HG03521 (cell line): ENCODE measurements around the gene SEMA6D.

Source experiments
- ATAC-seq: cut with Tn5 transposase; IDR thresholded peaks from one replicate; pipeline ENCODE4 v1.9.1; 2021; ENCODE audit warnings: mild to moderate bottlenecking, moderate library complexity; ENCODE audit not compliant: unreplicated experiment

SEMA6D gene, protein sequence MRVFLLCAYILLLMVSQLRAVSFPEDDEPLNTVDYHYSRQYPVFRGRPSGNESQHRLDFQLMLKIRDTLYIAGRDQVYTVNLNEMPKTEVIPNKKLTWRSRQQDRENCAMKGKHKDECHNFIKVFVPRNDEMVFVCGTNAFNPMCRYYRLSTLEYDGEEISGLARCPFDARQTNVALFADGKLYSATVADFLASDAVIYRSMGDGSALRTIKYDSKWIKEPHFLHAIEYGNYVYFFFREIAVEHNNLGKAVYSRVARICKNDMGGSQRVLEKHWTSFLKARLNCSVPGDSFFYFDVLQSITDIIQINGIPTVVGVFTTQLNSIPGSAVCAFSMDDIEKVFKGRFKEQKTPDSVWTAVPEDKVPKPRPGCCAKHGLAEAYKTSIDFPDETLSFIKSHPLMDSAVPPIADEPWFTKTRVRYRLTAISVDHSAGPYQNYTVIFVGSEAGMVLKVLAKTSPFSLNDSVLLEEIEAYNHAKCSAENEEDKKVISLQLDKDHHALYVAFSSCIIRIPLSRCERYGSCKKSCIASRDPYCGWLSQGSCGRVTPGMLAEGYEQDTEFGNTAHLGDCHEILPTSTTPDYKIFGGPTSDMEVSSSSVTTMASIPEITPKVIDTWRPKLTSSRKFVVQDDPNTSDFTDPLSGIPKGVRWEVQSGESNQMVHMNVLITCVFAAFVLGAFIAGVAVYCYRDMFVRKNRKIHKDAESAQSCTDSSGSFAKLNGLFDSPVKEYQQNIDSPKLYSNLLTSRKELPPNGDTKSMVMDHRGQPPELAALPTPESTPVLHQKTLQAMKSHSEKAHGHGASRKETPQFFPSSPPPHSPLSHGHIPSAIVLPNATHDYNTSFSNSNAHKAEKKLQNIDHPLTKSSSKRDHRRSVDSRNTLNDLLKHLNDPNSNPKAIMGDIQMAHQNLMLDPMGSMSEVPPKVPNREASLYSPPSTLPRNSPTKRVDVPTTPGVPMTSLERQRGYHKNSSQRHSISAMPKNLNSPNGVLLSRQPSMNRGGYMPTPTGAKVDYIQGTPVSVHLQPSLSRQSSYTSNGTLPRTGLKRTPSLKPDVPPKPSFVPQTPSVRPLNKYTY

DNA sequence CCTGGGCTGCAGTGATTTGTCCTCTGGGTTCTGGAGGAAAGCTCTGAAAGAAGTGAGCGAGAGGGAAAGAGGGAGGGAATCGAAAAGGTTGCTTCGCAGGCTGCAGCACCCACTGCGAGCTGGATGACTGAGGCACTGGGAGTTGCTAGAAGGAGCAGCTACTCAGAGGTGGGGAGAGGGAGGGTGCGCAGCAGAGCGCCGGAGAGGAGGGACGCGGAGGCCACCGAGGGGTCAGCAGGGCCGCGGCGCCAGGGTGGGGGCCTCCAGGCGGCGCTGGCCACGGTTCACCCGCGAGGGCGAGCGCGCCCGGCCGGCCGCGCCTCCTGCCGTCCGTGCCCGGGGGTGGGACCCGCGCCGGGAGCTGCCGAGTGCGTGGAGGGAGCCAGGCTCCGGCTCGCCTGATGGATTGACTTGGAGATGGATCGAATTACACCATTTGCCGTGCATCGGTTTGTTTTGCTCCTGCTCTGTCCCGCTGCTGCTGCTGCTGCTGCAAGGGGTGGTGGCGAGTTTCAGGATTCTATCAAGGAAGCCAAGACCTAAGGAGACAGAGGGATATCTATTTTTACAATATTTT is at the start of gene SEMA6D:
Gene SEMA6D (plus strand): TSS at position 470 of the 577 bp plus-strand sequence. CDS start 42,294 bp downstream, outside the sequence.
- no peak for ATAC-seq

DNA sequence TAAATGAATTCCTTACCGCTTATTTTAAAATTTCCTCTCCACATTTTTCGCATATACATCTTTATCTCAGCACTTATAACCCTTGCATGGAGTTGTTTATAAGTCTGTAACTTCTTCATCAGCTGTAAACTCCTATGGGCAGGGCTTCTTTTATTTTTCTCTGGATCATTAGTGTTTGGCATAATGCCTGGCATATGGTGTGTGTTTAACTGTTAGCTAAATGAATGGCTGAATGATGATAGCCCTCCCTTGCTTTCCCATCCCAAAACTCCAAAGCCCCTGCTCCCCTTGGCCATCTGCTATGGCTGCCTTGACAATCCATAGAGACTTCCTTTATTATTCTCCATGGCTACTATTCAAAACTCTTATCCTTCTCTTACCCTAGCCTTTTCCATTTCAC is 48.1 kb upstream of the SEMA6D start:
- no peak for ATAC-seq

DNA sequence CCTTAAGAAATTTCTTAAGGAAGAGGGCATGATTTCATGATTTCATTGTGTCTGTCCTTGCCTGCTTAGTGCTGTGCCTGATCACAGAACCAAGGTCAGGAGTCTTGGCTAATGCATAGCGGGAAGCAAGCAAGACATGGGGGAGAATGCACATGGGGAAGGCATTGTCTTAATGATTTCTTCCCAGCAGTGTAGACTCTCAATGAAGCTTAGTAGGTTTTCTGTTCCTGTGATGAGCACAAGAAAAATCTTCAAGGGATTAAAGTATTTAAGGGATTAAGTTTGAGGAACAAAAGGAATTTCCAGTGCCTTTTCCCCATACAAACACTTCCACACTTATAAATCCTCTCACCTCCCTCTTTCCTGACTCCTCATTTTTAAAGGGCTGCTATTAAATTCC is 46.9 kb upstream of the SEMA6D start:
- no peak for ATAC-seq

DNA sequence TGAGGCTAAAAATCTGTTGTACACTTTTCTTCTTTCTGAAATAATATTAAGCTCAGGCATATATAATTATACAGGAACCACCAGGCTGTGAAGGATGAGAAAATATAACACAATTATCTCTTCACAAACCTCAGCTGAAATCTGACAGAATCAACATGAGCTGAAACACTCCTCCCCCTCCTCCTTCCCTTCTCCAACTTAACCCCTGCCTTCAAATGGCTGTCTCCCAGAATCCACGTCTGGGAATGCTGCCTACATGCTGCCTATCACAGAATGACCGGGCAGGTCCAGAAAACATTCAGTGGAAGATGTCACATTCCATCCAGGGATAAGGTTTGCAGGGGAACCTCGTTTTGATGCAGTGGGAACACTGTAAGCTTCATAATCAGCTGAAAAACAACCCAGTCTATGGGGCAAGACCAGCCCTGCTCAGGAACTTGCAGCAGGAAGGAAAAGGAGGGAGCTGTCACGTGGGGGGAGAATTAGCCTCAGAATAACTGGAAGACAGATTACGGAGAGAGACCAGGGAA is 44.0 kb upstream of the SEMA6D start:
- no peak for ATAC-seq

DNA sequence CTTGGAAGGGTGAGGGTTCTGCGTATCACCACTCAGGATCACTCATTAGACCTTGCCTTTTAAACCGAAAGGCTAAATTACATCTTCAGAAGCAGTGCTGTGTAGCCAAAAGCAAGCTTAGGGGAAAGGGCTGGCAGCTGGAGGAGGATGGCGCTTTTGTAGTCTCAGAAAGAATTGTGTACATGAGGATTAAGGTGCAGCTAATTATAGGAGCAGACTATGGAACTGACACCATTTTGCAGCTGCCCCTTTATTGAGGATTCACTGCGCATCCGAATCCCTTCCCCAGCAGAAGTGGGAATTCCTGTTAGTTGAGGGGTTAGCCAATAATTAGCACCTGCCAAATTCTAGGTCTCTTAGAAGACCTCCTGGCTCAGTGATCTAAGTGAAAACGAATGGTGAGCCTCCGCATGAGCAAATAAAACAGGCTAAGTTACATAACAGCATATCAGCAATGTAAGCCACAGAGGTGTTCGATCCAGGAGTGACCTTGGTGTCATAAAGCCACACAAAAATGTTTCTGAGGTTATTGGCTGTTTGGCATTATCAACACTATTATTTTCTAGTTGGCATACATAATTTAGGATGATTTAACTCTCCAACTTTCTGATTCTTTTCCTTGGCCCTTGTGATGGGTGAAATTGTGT is 42.6 kb upstream of the SEMA6D start:
- ATAC-seq = no peak

DNA sequence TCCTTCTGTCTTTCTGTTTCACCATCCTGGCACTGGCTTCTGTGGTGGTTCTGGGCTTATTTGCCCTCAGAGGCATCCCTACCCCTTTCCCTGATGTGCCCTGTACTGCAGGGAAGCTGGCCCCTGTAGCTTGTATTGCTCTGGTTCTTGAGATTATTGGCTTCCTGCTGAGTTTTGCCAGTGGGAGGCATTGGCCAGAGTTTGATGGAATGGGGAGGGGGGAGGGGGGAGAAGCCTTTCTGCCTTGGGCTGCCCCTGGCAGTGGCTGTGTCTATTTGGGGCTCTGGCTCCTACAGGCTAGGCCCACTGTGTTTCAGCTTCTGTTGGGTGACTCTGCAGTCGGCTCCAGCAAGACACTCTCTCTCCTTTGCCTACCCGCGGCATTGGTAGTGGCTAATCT is 41.6 kb upstream of the SEMA6D start:
- ATAC-seq = no peak

DNA sequence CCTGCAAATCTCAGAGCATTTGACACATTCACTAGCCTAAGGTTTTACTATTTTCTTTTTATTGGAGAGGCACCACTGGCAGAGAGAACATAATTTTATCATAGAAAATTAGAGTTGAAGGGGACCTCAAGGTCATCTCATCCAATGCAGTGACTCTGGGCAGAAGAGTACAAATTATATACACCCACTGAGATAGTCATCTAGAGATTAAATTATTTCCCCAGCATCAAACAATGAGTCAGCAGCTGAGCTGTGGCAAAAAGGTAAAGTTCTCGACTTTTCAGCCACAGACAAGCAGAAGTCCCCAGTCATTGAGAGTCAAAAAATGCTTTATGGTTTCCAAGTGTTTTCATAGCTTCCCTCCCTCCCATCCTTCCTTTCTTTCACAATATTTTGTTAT is 39.3 kb upstream of the SEMA6D start:
- no peak for ATAC-seq

DNA sequence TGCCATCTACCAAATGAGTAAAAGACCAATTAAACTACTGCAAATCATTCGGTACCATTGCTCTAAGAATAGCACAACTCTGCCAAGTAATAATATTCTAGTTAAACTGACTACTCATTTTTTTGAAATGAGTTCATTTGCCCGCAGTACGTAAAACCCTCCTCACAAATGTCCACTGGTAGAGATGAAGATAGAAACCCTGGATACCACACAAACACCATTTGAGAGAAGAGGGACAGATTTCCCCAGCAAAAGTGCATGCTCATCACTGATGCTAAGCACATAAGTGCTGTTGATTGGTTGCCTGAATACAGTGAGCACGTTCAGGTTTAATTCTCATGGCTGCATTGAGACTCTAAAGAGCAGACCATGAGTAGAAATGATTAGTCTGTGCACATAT is 34.6 kb upstream of the SEMA6D start:
- ATAC-seq = no peak

DNA sequence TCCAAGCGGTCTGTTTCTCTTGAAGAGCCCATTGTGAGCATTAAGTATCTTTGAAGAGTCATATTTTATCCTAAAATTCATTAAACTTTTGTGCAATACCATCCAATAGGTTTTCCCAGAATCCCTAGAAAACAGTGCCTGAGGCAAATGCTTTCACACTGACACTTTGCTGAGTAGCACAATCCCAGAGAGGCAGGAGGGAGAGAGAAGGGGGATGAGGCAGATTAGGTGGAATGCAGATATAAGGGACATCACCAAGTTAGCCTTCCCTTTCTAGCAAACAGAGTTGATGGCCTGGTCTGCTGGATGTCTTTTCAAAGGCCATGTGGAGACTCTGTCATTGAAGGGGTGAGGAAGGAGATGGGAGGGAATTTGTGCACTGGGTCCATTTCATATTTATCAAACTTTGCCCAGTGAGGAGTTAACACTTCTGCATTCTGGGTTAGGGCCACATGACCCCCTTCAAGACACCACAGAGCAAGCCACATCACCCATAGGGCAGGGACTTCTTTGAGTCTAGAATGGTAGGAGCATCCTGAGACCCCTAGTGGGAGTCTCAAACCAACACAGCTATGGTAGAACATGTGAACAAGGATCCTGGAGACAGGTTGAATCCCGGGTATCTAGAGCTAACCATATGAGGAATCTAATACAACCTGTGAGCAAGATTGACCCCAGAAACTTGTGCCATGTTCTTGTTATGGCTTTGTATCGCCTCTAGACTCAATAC is 32.0 kb upstream of the SEMA6D start:
- ATAC-seq = no peak

DNA sequence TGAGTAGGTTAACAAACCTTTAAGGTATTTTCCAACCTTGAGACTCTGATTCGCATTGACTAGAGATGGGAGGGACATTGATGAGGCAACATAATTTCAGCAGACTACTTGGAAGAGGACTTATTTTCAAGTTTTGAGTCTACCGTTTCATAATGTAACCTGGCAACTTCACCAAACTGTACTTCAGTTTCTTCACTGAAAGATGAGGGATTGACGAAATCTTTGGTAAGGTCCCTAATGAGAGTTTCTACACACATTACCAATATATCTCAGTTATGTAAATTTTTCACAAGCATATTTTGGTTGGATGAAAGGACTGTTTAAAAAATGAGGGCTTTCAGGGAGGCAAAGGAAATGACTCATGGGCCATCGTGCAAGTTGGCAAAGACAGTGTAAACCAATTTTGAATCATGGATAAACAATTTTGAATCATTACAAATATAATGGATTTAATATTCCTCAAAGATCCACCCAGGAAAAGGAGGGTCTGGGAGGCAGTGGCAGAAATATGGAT is 28.7 kb upstream of the SEMA6D start:
- no peak for ATAC-seq

DNA sequence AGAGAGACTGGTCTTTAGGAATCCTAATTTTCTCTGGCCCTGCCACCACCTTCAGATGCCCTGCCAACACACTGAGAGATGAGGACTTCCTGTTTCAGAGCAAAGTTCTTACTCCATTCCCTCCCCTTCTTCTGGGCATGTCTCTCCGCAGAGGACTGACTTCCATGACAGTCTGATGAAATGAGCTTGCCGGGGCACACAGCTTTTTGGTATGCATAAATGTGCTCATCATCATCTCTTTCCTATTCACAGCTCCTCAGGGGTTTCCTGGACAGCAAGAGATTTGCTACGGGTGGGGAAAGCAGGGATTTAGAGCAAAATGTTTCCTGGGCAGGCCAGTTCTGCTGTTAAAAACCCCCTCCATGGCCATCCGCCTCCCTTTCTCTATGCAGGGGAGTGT is 27.6 kb upstream of the SEMA6D start:
- ATAC-seq = no peak

DNA sequence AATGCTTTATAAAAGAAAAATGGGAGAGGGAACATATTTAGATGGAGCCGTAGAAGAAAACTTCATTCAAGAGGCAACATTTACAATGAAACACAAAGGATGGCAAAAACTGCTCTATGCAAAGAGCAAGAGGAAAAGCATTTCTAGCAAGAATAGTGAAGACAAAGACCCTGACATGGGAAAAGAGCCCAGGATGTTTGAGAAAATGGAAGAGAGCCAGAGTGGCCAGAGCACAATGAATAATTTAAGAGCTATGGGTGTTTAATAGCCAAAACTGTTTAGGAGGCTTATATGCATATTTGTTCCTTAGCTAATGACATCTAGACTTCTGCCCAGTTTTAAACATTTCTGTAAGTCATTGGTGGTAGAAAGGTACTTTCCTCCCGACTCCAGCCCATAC is 25.4 kb upstream of the SEMA6D start:
- no peak for ATAC-seq

DNA sequence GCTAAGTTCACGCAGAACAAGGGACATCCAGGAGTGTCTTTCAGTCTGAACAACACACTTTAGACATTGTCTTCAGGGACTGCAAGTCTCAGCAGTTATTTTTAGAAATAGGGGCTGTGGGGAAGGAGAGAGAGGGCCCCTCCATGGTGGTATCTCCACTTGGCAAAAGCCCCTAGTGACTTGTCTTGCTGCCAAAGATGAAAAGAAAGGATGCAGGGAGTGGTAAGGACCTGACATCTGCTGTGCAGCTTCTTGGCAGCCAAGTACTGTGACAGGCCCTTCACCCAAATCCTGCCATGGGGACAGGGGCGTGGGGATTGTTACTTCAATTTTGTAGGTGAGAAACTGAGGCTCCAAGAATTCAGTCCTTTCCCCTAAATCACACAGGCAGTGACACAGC is 21.0 kb upstream of the SEMA6D start:
- no peak for ATAC-seq

DNA sequence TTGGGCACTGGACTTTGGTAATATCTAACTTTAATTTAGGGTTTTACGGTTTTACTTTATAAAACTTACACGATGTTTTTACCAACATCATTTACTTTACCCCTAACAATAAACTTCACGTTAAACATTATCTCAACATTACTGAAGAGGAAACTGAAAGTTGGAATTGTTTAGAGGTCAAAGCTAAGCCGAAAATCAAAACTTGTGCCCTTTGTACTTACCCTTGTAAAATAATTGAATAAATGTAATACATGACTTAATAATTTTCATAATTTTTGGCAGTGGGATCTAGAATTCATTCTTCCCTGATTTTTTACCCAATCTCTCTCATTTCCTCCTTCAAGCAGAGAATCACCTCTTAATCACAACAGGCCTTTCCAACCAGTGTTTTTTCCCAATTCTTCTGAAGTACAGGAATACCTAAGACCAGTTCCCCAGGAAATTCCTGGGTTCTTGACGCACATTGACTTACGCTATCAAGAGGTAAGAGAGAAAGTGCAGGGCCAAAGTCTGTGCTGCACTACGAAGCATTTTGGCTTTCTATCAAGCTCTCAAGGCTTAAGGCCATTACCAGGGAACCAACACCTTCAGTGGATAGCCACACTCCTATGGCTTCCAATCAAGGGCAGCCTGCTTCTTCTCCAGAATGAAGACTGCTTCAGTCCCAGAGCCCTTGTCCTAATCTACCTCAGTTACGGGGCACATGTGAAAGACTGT is 11.9 kb upstream of the SEMA6D start:
- no peak for ATAC-seq

DNA sequence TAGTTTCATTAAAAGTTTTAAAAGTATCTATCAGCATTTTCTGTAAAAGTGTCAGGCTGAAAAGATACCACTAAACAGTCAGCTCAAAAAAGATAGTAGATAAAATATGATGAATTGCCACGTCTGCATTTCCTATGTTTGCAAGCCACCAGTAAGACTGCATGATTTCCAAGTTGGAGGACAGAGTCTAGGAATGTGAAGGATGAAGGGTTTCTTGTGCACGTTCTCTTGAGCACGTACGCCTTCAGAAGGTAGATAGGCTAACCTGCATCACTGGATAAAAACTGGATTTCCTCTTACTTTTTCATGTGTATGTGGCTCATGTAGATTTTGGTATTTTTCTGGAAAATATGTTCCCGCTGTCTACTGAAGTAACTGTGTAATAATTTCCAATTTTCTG is 9.9 kb upstream of the SEMA6D start:
- no peak for ATAC-seq

DNA sequence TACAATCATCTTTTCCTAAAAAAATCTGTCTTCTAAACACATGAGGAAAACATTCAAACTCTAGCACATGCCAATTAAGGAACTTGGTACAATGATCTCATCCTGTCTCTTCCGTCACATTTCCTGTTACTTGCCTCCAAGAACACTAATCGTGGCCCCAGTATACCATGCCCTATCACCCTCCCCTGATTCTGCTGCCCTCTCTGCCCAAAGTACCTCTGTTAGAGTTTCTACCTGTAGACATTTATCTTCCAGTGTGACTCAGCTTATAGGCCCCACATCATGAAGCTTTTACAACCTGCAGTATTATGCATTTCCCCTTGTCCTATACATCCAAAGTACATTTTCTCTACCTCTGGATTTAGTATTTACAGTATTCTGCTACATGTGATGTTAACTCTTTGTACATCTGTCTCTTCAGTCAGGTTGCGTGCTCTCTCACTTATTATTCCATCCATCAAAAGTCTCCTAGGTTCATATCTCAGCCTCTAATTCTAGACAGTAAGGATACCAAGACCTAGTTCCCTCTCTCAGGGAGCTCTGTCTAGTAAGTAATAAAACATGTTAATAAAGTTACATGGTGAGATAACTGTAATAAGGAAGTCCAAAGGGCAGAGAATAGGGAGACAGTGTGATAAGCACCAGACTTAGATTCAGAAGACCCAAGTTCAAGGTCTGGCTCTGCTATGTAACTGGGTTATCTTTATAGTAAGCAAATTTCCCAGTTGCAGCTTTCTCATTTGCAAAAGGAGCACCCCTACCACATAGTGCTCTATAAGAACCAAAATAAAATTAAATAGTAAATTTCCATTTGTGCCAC is 8.9 kb upstream of the SEMA6D start:
- no peak for ATAC-seq

DNA sequence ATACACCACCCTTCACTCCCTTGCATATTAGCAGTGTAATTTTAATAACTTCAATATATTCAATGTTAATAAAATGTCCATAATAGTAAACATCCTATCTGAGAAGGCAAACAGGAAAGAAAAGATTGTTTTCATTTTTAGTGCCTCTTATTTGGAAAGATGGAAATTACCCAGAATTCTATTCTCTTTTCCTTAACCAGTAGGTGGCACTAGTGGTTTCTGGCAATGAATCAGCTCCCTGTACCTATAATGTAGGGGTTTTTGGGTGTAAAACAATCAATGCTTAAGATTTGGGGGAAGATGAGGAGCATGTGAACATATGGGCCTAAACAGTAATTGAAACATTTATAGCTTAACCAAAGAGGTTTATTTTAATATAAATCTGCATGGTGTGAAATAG is 5.7 kb upstream of the SEMA6D start:
- ATAC-seq = no peak

DNA sequence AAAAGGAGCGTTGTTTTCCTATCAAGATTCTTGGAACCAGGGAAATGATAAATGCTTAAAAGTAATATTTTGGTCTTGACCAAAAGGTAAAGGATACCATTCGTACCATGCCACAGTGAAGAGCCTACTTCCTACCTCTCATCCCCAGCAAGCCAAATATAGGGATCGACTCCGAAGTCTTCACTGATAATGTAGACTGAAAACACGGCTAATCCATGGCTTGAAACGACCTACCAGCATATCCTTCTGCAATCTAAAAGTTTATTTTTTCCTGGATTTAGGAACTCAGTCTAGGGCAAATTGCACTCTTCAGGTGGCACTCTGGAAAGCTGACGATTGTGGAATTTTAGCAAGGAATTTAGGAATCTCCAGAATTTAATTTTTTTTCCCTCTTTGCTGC is 1.9 kb upstream of the SEMA6D start:
- no peak for ATAC-seq
